Measurements from ENCODE around the gene TMEM132A. TPM values are rescaled to one million over a fixed set of nuclear protein-coding genes. Genes with fewer than 3 reads are reported as not detected.

TMEM132A gene
- total and polyA plus RNA-seq, 2 of the 13 experiments (the other 11 are each of a cell fraction or from before 2014, with no cell fraction given) = 11.1 to 32.9 TPM

DNA sequence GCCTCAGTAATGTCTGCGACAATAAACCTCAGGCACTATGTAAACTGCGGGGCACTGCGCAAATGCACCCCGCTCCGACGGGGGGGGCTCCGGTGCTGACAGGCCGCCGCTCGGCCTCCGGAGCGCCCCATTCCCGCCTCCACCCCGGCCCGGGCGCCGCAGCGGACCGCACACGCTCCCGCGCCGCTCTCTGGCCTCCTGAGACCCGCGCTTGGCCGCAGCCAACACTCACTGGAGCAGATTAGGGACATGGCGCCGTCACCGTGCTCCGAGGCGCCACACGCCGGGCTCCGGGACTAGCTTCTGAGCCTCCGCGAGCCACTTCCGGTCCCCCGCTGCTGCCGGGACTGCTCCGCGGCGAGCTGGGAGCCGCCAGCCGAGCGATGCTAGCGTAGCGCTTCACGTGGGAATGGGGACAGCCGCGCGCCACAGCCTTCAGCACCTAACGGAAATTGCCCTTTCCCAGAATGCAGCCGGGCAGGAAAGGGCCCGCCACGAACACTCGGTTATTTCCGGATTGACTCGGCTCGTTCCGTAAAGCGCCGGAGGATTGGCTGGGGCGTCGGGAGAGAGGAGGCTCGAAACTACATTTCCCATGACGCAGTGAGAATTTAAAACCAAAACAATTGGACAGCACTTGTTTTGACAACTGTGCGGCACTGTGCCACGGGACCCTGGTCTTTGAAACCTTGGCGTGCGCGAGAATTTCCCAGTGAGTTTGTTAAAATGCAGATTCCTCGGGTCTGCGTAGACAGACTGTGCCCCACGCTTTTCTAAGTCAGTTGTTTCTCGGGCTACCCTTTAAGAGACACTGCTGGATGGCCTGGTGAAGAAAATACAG is 17.9 kb upstream of the TMEM132A start, which contains the start of gene PRPF19 (continued):
- TF ChIP-seq, protein P1, sequence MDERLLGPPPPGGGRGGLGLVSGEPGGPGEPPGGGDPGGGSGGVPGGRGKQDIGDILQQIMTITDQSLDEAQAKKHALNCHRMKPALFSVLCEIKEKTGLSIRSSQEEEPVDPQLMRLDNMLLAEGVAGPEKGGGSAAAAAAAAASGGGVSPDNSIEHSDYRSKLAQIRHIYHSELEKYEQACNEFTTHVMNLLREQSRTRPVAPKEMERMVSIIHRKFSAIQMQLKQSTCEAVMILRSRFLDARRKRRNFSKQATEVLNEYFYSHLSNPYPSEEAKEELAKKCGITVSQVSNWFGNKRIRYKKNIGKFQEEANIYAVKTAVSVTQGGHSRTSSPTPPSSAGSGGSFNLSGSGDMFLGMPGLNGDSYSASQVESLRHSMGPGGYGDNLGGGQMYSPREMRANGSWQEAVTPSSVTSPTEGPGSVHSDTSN (CRISPR knock-in tag; IDR thresholded peaks at IDR 0.05) = 0 out of 2 replicates have a peak, but pooled peaks have one; percentile 13
- TF ChIP-seq MLLT10 (CRISPR knock-in tag; IDR thresholded peaks at IDR 0.05) (no peak), ZFP1 (CRISPR knock-in tag; IDR thresholded peaks at IDR 0.05) (no peak), GZF1 (CRISPR knock-in tag; IDR thresholded peaks at IDR 0.05) (peak; percentile 31; the same call in 1 of the 2 replicates), RFXANK (CRISPR knock-in tag; IDR thresholded peaks at IDR 0.05) (no peak), ATF7-NPFF (CRISPR knock-in tag; IDR thresholded peaks at IDR 0.05; ENCODE audit: low read depth) (peak; percentile 64; the same call in 1 of the 2 replicates), HNRNPL (IDR thresholded peaks at IDR 0.05; ENCODE audit: low read depth, low read length) (no peak), ISX (CRISPR knock-in tag; conservative IDR thresholded peaks at IDR 0.05) (no peak), JDP2 (CRISPR knock-in tag; IDR thresholded peaks at IDR 0.05; ENCODE audit: borderline replicate concordance) (no peak), ZNF883 (CRISPR knock-in tag; IDR thresholded peaks at IDR 0.05; ENCODE audit: not compliant biosample characterization) (peak; percentile 85), HMG20A (CRISPR knock-in tag; IDR thresholded peaks at IDR 0.05; ENCODE audit: borderline replicate concordance) (no peak), TP53 (CRISPR knock-in tag; conservative IDR thresholded peaks at IDR 0.05) (no peak)
- TF ChIP-seq, protein P2, sequence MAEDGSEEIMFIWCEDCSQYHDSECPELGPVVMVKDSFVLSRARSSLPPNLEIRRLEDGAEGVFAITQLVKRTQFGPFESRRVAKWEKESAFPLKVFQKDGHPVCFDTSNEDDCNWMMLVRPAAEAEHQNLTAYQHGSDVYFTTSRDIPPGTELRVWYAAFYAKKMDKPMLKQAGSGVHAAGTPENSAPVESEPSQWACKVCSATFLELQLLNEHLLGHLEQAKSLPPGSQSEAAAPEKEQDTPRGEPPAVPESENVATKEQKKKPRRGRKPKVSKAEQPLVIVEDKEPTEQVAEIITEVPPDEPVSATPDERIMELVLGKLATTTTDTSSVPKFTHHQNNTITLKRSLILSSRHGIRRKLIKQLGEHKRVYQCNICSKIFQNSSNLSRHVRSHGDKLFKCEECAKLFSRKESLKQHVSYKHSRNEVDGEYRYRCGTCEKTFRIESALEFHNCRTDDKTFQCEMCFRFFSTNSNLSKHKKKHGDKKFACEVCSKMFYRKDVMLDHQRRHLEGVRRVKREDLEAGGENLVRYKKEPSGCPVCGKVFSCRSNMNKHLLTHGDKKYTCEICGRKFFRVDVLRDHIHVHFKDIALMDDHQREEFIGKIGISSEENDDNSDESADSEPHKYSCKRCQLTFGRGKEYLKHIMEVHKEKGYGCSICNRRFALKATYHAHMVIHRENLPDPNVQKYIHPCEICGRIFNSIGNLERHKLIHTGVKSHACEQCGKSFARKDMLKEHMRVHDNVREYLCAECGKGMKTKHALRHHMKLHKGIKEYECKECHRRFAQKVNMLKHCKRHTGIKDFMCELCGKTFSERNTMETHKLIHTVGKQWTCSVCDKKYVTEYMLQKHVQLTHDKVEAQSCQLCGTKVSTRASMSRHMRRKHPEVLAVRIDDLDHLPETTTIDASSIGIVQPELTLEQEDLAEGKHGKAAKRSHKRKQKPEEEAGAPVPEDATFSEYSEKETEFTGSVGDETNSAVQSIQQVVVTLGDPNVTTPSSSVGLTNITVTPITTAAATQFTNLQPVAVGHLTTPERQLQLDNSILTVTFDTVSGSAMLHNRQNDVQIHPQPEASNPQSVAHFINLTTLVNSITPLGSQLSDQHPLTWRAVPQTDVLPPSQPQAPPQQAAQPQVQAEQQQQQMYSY (CRISPR knock-in tag; IDR thresholded peaks at IDR 0.05) = 0 out of 2 replicates have a peak, but pooled peaks have one; percentile 27
- TF ChIP-seq, protein P3, sequence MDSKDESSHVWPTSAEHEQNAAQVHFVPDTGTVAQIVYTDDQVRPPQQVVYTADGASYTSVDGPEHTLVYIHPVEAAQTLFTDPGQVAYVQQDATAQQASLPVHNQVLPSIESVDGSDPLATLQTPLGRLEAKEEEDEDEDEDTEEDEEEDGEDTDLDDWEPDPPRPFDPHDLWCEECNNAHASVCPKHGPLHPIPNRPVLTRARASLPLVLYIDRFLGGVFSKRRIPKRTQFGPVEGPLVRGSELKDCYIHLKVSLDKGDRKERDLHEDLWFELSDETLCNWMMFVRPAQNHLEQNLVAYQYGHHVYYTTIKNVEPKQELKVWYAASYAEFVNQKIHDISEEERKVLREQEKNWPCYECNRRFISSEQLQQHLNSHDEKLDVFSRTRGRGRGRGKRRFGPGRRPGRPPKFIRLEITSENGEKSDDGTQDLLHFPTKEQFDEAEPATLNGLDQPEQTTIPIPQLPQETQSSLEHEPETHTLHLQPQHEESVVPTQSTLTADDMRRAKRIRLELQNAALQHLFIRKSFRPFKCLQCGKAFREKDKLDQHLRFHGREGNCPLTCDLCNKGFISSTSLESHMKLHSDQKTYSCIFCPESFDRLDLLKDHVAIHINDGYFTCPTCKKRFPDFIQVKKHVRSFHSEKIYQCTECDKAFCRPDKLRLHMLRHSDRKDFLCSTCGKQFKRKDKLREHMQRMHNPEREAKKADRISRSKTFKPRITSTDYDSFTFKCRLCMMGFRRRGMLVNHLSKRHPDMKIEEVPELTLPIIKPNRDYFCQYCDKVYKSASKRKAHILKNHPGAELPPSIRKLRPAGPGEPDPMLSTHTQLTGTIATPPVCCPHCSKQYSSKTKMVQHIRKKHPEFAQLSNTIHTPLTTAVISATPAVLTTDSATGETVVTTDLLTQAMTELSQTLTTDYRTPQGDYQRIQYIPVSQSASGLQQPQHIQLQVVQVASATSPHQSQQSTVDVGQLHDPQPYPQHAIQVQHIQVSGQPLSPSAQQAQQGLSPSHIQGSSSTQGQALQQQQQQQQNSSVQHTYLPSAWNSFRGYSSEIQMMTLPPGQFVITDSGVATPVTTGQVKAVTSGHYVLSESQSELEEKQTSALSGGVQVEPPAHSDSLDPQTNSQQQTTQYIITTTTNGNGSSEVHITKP (CRISPR knock-in tag; IDR thresholded peaks at IDR 0.05; ENCODE audit: low read depth) = 0 out of 2 replicates have a peak, but pooled peaks have one; percentile 16
- TF ChIP-seq, protein P4, sequence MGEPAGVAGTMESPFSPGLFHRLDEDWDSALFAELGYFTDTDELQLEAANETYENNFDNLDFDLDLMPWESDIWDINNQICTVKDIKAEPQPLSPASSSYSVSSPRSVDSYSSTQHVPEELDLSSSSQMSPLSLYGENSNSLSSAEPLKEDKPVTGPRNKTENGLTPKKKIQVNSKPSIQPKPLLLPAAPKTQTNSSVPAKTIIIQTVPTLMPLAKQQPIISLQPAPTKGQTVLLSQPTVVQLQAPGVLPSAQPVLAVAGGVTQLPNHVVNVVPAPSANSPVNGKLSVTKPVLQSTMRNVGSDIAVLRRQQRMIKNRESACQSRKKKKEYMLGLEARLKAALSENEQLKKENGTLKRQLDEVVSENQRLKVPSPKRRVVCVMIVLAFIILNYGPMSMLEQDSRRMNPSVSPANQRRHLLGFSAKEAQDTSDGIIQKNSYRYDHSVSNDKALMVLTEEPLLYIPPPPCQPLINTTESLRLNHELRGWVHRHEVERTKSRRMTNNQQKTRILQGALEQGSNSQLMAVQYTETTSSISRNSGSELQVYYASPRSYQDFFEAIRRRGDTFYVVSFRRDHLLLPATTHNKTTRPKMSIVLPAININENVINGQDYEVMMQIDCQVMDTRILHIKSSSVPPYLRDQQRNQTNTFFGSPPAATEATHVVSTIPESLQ (CRISPR knock-in tag; conservative IDR thresholded peaks at IDR 0.05) = no peak
- TF ChIP-seq, protein P5, sequence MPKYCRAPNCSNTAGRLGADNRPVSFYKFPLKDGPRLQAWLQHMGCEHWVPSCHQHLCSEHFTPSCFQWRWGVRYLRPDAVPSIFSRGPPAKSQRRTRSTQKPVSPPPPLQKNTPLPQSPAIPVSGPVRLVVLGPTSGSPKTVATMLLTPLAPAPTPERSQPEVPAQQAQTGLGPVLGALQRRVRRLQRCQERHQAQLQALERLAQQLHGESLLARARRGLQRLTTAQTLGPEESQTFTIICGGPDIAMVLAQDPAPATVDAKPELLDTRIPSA (CRISPR knock-in tag; IDR thresholded peaks at IDR 0.05; ENCODE audit: borderline replicate concordance) = no peak; the same call in 1 of the 2 replicates
